Measurements from ENCODE around the gene GNGT2. TPM values are rescaled to one million over a fixed set of nuclear protein-coding genes. Genes with fewer than 3 reads are reported as not detected.
"Not testable (repeated sequence)": the region's sequence is repeated elsewhere in the genome, so short reads cannot be mapped to it uniquely, and the experiment has no call there.

The GNGT2 gene
- total RNA-seq, 1 donor from 2014 or later: not detected

- peak overlapping the region; percentile 80 for H3K4me3 ChIP-seq (ENCODE audit: insufficient read depth, low read depth, low read length)
- Mint-ChIP-seq H3K9me3 (ENCODE audit: unreplicated experiment) (no peaks in the 10 kb centered on the region), H3K36me3 (ENCODE audit: low read depth, unreplicated experiment) (no peaks in the 10 kb centered on the region), H3K4me3 (ENCODE audit: unreplicated experiment) (peak overlapping the region; percentile 88), H3K27me3 (ENCODE audit: low read depth, unreplicated experiment) (no peaks in the 10 kb centered on the region), H3K4me1 (ENCODE audit: low read depth, unreplicated experiment) (peaks cover 6% of the 10 kb centered on the region), H3K27ac (ENCODE audit: unreplicated experiment) (peak overlapping the region; percentile 94)
- peak overlapping the region; percentile 93 for H2AFZ ChIP-seq (ENCODE audit: low read depth, low read length)
- no peak for DNase-seq (ENCODE audit: low read depth)
- no peaks in the 10 kb centered on the region for H3K9me3 ChIP-seq (ENCODE audit: insufficient read depth, low read depth, low read length)
- peak overlapping the region; percentile 90 for H3K9ac ChIP-seq (ENCODE audit: low read length)
- no peaks in the 10 kb centered on the region for H3K36me3 ChIP-seq (ENCODE audit: insufficient read depth, low read length)
- H3K4me1 ChIP-seq (ENCODE audit: insufficient read depth, low read length): peaks cover 10% of the 10 kb centered on the region
- H4K20me1 ChIP-seq (ENCODE audit: insufficient read depth, low read length): no peaks in the 10 kb centered on the region
- peak overlapping the region; percentile 92 for H3K27ac ChIP-seq (ENCODE audit: low read depth, low read length)
- TF ChIP-seq EZH2 (IDR thresholded peaks at IDR 0.05; ENCODE audit: insufficient read depth, low read length): no peak
- TF ChIP-seq CTCF (IDR thresholded peaks at IDR 0.05; ENCODE audit: insufficient read depth, low read depth, low read length): peak; percentile 15
- no peaks in the 10 kb centered on the region for H3K27me3 ChIP-seq (ENCODE audit: insufficient read depth, low read length)
- no peak for FAIRE-seq
- peak overlapping the region; percentile 91 for H3K4me2 ChIP-seq (ENCODE audit: low read length)
- H3K79me2 ChIP-seq (ENCODE audit: insufficient read depth, low read length): no peaks in the 10 kb centered on the region
Measured at GRCh38 chr17:49191409-49191916, 18.9 kb downstream of the GNGT2 start.

DNA sequence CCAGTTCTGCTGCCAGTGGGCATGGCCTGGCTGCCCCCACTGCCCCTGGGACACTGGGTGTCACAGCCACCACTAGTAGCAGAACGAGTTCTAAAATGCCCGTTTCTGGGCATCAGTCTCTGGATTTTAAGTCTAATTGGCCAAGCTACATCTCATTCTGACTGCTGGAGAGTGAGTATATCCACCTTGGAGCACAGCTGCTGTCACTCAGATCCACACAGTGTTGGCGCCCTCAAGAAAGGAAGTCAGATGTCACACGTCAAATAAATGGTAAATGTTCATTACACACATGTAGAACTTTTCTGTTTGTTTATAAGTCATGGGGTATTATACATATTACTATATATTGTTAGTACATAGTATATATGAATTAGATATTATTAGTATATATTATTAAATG, 19.4 kb downstream of the GNGT2 start:
- peaks cover 6% of the 10 kb centered on the region for H3K4me1 Mint-ChIP-seq (ENCODE audit: low read depth, unreplicated experiment)
- TF ChIP-seq EZH2 (IDR thresholded peaks at IDR 0.05; ENCODE audit: insufficient read depth, low read length): no peak
- TF ChIP-seq CTCF (IDR thresholded peaks at IDR 0.05; ENCODE audit: insufficient read depth, low read depth, low read length): no peak
- no peak for DNase-seq (ENCODE audit: low read depth)
- H3K36me3 Mint-ChIP-seq (ENCODE audit: low read depth, unreplicated experiment): no peaks in the 10 kb centered on the region
- Histone ChIP-seq H3K4me3 (ENCODE audit: insufficient read depth, low read depth, low read length) (no peak overlapping the region), H3K4me2 (ENCODE audit: low read length) (no peak overlapping the region), H3K9ac (ENCODE audit: low read length) (no peak overlapping the region), H3K9me3 (ENCODE audit: insufficient read depth, low read depth, low read length) (no peaks in the 10 kb centered on the region), H2AFZ (ENCODE audit: low read depth, low read length) (peak overlapping the region; percentile 16), H3K36me3 (ENCODE audit: insufficient read depth, low read length) (no peaks in the 10 kb centered on the region), H3K27me3 (ENCODE audit: insufficient read depth, low read length) (no peaks in the 10 kb centered on the region), H3K27ac (ENCODE audit: low read depth, low read length) (no peak overlapping the region), H3K79me2 (ENCODE audit: insufficient read depth, low read length) (no peaks in the 10 kb centered on the region), H4K20me1 (ENCODE audit: insufficient read depth, low read length) (no peaks in the 10 kb centered on the region), H3K4me1 (ENCODE audit: insufficient read depth, low read length) (peaks cover 10% of the 10 kb centered on the region)
- H3K27me3 Mint-ChIP-seq (ENCODE audit: low read depth, unreplicated experiment): no peaks in the 10 kb centered on the region
- no peak overlapping the region for H3K4me3 Mint-ChIP-seq (ENCODE audit: unreplicated experiment)
- no peaks in the 10 kb centered on the region for H3K9me3 Mint-ChIP-seq (ENCODE audit: unreplicated experiment)
- no peak overlapping the region for H3K27ac Mint-ChIP-seq (ENCODE audit: unreplicated experiment)
- no peak for FAIRE-seq

- Histone ChIP-seq H3K36me3 (ENCODE audit: insufficient read depth, low read length) (no peaks in the 10 kb centered on the region), H3K27me3 (ENCODE audit: insufficient read depth, low read length) (no peaks in the 10 kb centered on the region), H3K4me3 (ENCODE audit: insufficient read depth, low read depth, low read length) (no peak overlapping the region), H3K4me2 (ENCODE audit: low read length) (no peak overlapping the region), H3K4me1 (ENCODE audit: insufficient read depth, low read length) (peaks cover 5% of the 10 kb centered on the region), H3K9ac (ENCODE audit: low read length) (no peak overlapping the region), H4K20me1 (ENCODE audit: insufficient read depth, low read length) (no peaks in the 10 kb centered on the region), H3K27ac (ENCODE audit: low read depth, low read length) (no peak overlapping the region), H3K9me3 (ENCODE audit: insufficient read depth, low read depth, low read length) (peaks cover 5% of the 10 kb centered on the region), H2AFZ (ENCODE audit: low read depth, low read length) (no peak overlapping the region), H3K79me2 (ENCODE audit: insufficient read depth, low read length) (no peaks in the 10 kb centered on the region)
- FAIRE-seq (no peak), DNase-seq (ENCODE audit: low read depth) (no peak)
- Mint-ChIP-seq H3K36me3 (ENCODE audit: low read depth, unreplicated experiment) (peaks cover 2% of the 10 kb centered on the region), H3K27me3 (ENCODE audit: low read depth, unreplicated experiment) (peaks cover 4% of the 10 kb centered on the region), H3K4me1 (ENCODE audit: low read depth, unreplicated experiment) (no peaks in the 10 kb centered on the region), H3K9me3 (ENCODE audit: unreplicated experiment) (peaks cover 16% of the 10 kb centered on the region), H3K4me3 (ENCODE audit: unreplicated experiment) (no peak overlapping the region), H3K27ac (ENCODE audit: unreplicated experiment) (no peak overlapping the region)
- TF ChIP-seq CTCF (IDR thresholded peaks at IDR 0.05; ENCODE audit: insufficient read depth, low read depth, low read length) (no peak), EZH2 (IDR thresholded peaks at IDR 0.05; ENCODE audit: insufficient read depth, low read length) (no peak)
Measured at GRCh38 chr17:49187301-49187700, 23.1 kb downstream of the GNGT2 start.

GRCh38 chr17:49185381-49185780, 25.0 kb downstream of the GNGT2 start:
- H3K4me1 ChIP-seq (ENCODE audit: insufficient read depth, low read length); H3K27ac Mint-ChIP-seq (ENCODE audit: unreplicated experiment); H3K9ac ChIP-seq (ENCODE audit: low read length); H3K27me3 ChIP-seq (ENCODE audit: insufficient read depth, low read length); H3K27me3 Mint-ChIP-seq (ENCODE audit: low read depth, unreplicated experiment); H3K9me3 ChIP-seq (ENCODE audit: insufficient read depth, low read depth, low read length); H4K20me1 ChIP-seq (ENCODE audit: insufficient read depth, low read length); H3K4me1 Mint-ChIP-seq (ENCODE audit: low read depth, unreplicated experiment); FAIRE-seq; H3K79me2 ChIP-seq (ENCODE audit: insufficient read depth, low read length); H2AFZ ChIP-seq (ENCODE audit: low read depth, low read length); DNase-seq (ENCODE audit: low read depth); H3K4me3 ChIP-seq (ENCODE audit: insufficient read depth, low read depth, low read length); H3K4me3 Mint-ChIP-seq (ENCODE audit: unreplicated experiment); H3K36me3 Mint-ChIP-seq (ENCODE audit: low read depth, unreplicated experiment); H3K4me2 ChIP-seq (ENCODE audit: low read length); H3K36me3 ChIP-seq (ENCODE audit: insufficient read depth, low read length); H3K27ac ChIP-seq (ENCODE audit: low read depth, low read length): not testable (repeated sequence)
- peaks cover 19% of the 10 kb centered on the region for H3K9me3 Mint-ChIP-seq (ENCODE audit: unreplicated experiment)

All from astrocyte (in vitro differentiated cells and primary cell).